HG03139 (cell line): ENCODE results near the gene ACHE.

Experiments
- ATAC-seq: cut with Tn5 transposase; IDR thresholded peaks from one replicate; pipeline ENCODE4 v1.9.1; 2021; ENCODE audit not compliant: unreplicated experiment

Gene ACHE

GRCh38 chr7:100897772-100898454, 2.2 kb upstream of the ACHE start:
- ATAC-seq, result no peak

- no peak for ATAC-seq
Measured at GRCh38 chr7:100896732-100897608, 1.3 kb upstream of the ACHE start.

GRCh38 chr7:100895956-100896731, 456 bp upstream of the ACHE start:
- no peak for ATAC-seq

- no peak for ATAC-seq
Measured at GRCh38 chr7:100894860-100895700, 608 bp downstream of the ACHE start.

GRCh38 chr7:100893910-100894721, 1.6 kb downstream of the ACHE start:
- no peak for ATAC-seq

GRCh38 chr7:100893318-100893895, 2.3 kb downstream of the ACHE start:
- no peak for ATAC-seq

GRCh38 chr7:100892364-100893317, 3.0 kb downstream of the ACHE start:
- ATAC-seq, result no peak

GRCh38 chr7:100891568-100892247, 4.0 kb downstream of the ACHE start:
- ATAC-seq, result no peak

- ATAC-seq, result no peak
Measured at GRCh38 chr7:100890653-100891567, 4.8 kb downstream of the ACHE start.

GRCh38 chr7:100888988-100889750, 6.5 kb downstream of the ACHE start, which contains the start of gene UFSP1:
Gene UFSP1, minus strand, starts transcription at chr7:100889715. Its CDS starts 444 bp downstream, at chr7:100889271.
- ATAC-seq, result no peak

GRCh38 chr7:100888291-100888987, 7.2 kb downstream of the ACHE start:
- ATAC-seq, result no peak

GRCh38 chr7:100887516-100888290, 8.0 kb downstream of the ACHE start:
- peak; percentile 36 for ATAC-seq

- no peak for ATAC-seq
Measured at GRCh38 chr7:100886936-100887515, 8.7 kb downstream of the ACHE start.
